Ramos (cell line): ENCODE results near the gene DIPK1B.
"Not testable (repeated sequence)": the region's sequence is repeated elsewhere in the genome, so short reads cannot be mapped to it uniquely, and the experiment has no call there.

ENCODE experiments used
- in situ Hi-C: fragments of 300-500 bp; cut with MboI; formaldehyde crosslinking; loops from one replicate; pipeline ENCODE4 v1.14.3; 2022; ENCODE audit warnings: low sequenced_read_pairs; ENCODE audit not compliant: unreplicated experiment

Gene DIPK1B

GRCh38 chr9:136762221-136762691, 49.9 kb downstream of the DIPK1B start:
- in situ Hi-C loops: no loop called here

GRCh38 chr9:136762915-136763648, 50.7 kb downstream of the DIPK1B start:
- in situ Hi-C loops: no loop called here

- in situ Hi-C loops: no loop called here
Observed at GRCh38 chr9:136763649-136764035, 51.3 kb downstream of the DIPK1B start.

GRCh38 chr9:136764301-136764891, 52.0 kb downstream of the DIPK1B start, which contains the start of gene LCN15:
TSS of gene LCN15 (minus strand) at chr9:136764518. CDS start at chr9:136764488, 30 bp downstream.
- in situ Hi-C loops: no loop called here

- in situ Hi-C loops: no loop called here
Observed at GRCh38 chr9:136765041-136765440, 52.7 kb downstream of the DIPK1B start.

GRCh38 chr9:136765745-136766409, 53.5 kb downstream of the DIPK1B start:
- in situ Hi-C loops: not testable (repeated sequence)

GRCh38 chr9:136766410-136767120, 54.2 kb downstream of the DIPK1B start:
- in situ Hi-C loops: not testable (repeated sequence)

- in situ Hi-C loops: no loop called here
Observed at GRCh38 chr9:136769710-136770191, 57.4 kb downstream of the DIPK1B start.

GRCh38 chr9:136771907-136772415, 59.6 kb downstream of the DIPK1B start:
- in situ Hi-C loops: no loop called here

- in situ Hi-C loops: no loop called here
Observed at GRCh38 chr9:136773386-136774044, 61.1 kb downstream of the DIPK1B start.
